A549 (cell line): ENCODE data around the gene SSR2. TPM values are rescaled to one million over a fixed set of nuclear protein-coding genes. Genes with fewer than 3 reads are reported as not detected.

ENCODE experiments used
- ATAC-seq, 2 experiments: fragments of 200-7000 bp in 1 of 2; fragments of >200 bp in 1 of 2; cut with Nextera tagmentation in 1 of 2; cut with Tn5 transposase in 1 of 2; 3 replicates each; pipeline versions ENCODE4 v1.8.0 to v1.9.1; 2018 to 2020; ENCODE audit warnings: mild to moderate bottlenecking in 1 of 2, moderate library complexity in 1 of 2
- CTCF ChIA-PET: fragments of 300-600 bp; sonication (Branson Sonifier 250); formaldehyde crosslinking; extraction: SDS; loops from one replicate; lab custom pipeline; 2021; ENCODE audit warnings: antibody characterized with exemption, inconsistent platforms; lab: Yijun Ruan, JAX
- POLR2A ChIA-PET: fragments of 350-600 bp; formaldehyde crosslinking; extraction: SDS; loops from one replicate; lab custom pipeline; 2021; ENCODE audit warnings: antibody characterized with exemption, inconsistent platforms; lab: Yijun Ruan, JAX
- DNase-seq, 2 experiments: peaks; one replicate each; pipeline versions ENCODE4 v3.0.0 to v3.0.0-alpha.2; 2011 to 2016; ENCODE audit warnings: low read depth in 1 of 2, low spot score in 1 of 2
- FAIRE-seq: peaks from 2 replicates; lab custom pipeline; 2011; peaks lifted over from hg19 to GRCh38; lab: Jason Lieb, UNC
- H3K27ac ChIP-seq, 2 experiments: fragments of >200 bp; sonication (Bioruptor Twin); formaldehyde crosslinking; 3 replicates each; pipeline ENCODE4 v1.5.1; 2016 to 2017
- H3K4me1 ChIP-seq: fragments of >200 bp; sonication (Bioruptor Twin); formaldehyde crosslinking; 3 replicates; pipeline ENCODE4 v1.6.1; 2016
- H3K4me2 ChIP-seq: fragments of >200 bp; sonication (Bioruptor Twin); formaldehyde crosslinking; 3 replicates; pipeline ENCODE4 v1.6.1; 2016
- H3K4me3 ChIP-seq: fragments of >200 bp; sonication (Bioruptor Twin); formaldehyde crosslinking; 3 replicates; pipeline ENCODE4 v1.5.1; 2016
- H3K9me3 ChIP-seq: fragments of >200 bp; sonication (Bioruptor Twin); formaldehyde crosslinking; 3 replicates; pipeline ENCODE4 v1.6.1; 2016
- EHF ChIP-seq: fragments of 250-450 bp; sonication (Bioruptor Pico); IDR thresholded peaks from 2 replicates; pipeline ENCODE4 v1.5.0; 2020; ENCODE audit warnings: mild to moderate bottlenecking
- EHMT2 ChIP-seq: fragments of 200-600 bp; sonication (generic); IDR thresholded peaks from 2 replicates; pipeline ENCODE4 v1.6.1; 2016; ENCODE audit warnings: antibody characterized with exemption, low read depth, mild to moderate bottlenecking, moderate library complexity
- EP300 ChIP-seq, 2 experiments: fragments of >200 bp; sonication (Bioruptor Twin); formaldehyde crosslinking; IDR thresholded peaks; 2 replicates in 1 of 2; 3 replicates in 1 of 2; pipeline ENCODE4 v1.6.1; 2016 to 2017
- GATA3 ChIP-seq: IDR thresholded peaks from 2 replicates; pipeline ENCODE4 v1.6.1; 2012; ENCODE audit warnings: borderline replicate concordance
- HES2 ChIP-seq: fragments of >200 bp; sonication (Bioruptor Twin); formaldehyde crosslinking; IDR thresholded peaks from 2 replicates; pipeline ENCODE4 v1.6.1; 2016
- HEYL ChIP-seq: fragments of 250-450 bp; sonication (Bioruptor Pico); IDR thresholded peaks from 2 replicates; pipeline ENCODE4 v1.8.0; 2021; ENCODE audit warnings: mild to moderate bottlenecking, moderate library complexity
- HOXA7 ChIP-seq: fragments of 250-450 bp; sonication (Bioruptor Pico); IDR thresholded peaks from 2 replicates; pipeline ENCODE4 v1.5.0; 2020; ENCODE audit warnings: mild to moderate bottlenecking, moderate library complexity
- HOXB5 ChIP-seq: fragments of 250-450 bp; sonication (Bioruptor Pico); IDR thresholded peaks from 2 replicates; pipeline ENCODE4 v1.5.0; 2020; ENCODE audit warnings: mild to moderate bottlenecking, moderate library complexity
- JUNB ChIP-seq: fragments of >200 bp; sonication (Bioruptor Twin); formaldehyde crosslinking; IDR thresholded peaks from 2 replicates; pipeline ENCODE4 v1.6.1; 2016
- KDM1A ChIP-seq: fragments of 200-600 bp; sonication (generic); IDR thresholded peaks from 2 replicates; pipeline ENCODE4 v1.6.1; 2016; ENCODE audit warnings: low read depth, mild to moderate bottlenecking
- MAFK ChIP-seq: fragments of 450-650 bp; IDR thresholded peaks from 2 replicates; pipeline ENCODE4 v1.6.1; 2014; ENCODE audit not compliant: partially characterized antibody
- MYC ChIP-seq: IDR thresholded peaks from 2 replicates; pipeline ENCODE4 v1.6.1; 2012; ENCODE audit warnings: mild to moderate bottlenecking, inconsistent platforms, low read length, improper control_type of control experiment, borderline replicate concordance
- PHF8 ChIP-seq: fragments of 200-600 bp; sonication (generic); IDR thresholded peaks from 2 replicates; pipeline ENCODE4 v1.6.1; 2016; ENCODE audit warnings: low read depth, mild to moderate bottlenecking, antibody characterized with exemption, moderate library complexity, borderline replicate concordance
- POLR2A ChIP-seq: IDR thresholded peaks from 2 replicates; pipeline ENCODE4 v1.6.1; 2012; ENCODE audit warnings: mild to moderate bottlenecking, low read length
- POLR2AphosphoS2 ChIP-seq: conservative IDR thresholded peaks from 2 replicates; pipeline ENCODE4 v1.6.1; 2012; ENCODE audit warnings: low read length, improper control_type of control experiment, inconsistent platforms
- RAD21 ChIP-seq, 2 experiments: fragments of >200 bp in 1 of 2; sonication (Bioruptor Twin) in 1 of 2; formaldehyde crosslinking in 1 of 2; IDR thresholded peaks in 1 of 2; conservative IDR thresholded peaks in 1 of 2; 2 replicates in 1 of 2; 3 replicates in 1 of 2; pipeline ENCODE4 v1.6.1; 2012 to 2018; ENCODE audit warnings: inconsistent platforms in 1 of 2
- RARB ChIP-seq: fragments of 250-450 bp; sonication (Bioruptor Pico); IDR thresholded peaks from 2 replicates; pipeline ENCODE4 v1.8.0; 2021; ENCODE audit warnings: mild to moderate bottlenecking, moderate library complexity
- RCOR1 ChIP-seq: fragments of 150-350 bp; IDR thresholded peaks from 2 replicates; pipeline ENCODE4 v1.6.1; 2014; ENCODE audit warnings: antibody characterized with exemption, low read length, low read depth
- RFX5 ChIP-seq: fragments of 450-650 bp; IDR thresholded peaks from 2 replicates; pipeline ENCODE4 v1.7.1; 2014; ENCODE audit warnings: antibody characterized with exemption, mild to moderate bottlenecking, moderate library complexity
- SMC3 ChIP-seq: fragments of >200 bp; sonication (Bioruptor Twin); formaldehyde crosslinking; IDR thresholded peaks from 3 replicates; pipeline ENCODE4 v1.6.1; 2018; ENCODE audit warnings: inconsistent platforms
- SREBF2 ChIP-seq: fragments of 450-650 bp; IDR thresholded peaks from 2 replicates; pipeline ENCODE4 v1.6.1; 2014; ENCODE audit warnings: mild to moderate bottlenecking, moderate library complexity
- TFCP2L1 ChIP-seq: fragments of 250-450 bp; sonication (Bioruptor Pico); IDR thresholded peaks from 2 replicates; pipeline ENCODE4 v1.5.0; 2021; ENCODE audit warnings: mild to moderate bottlenecking
- ZFP36 ChIP-seq: fragments of 450-650 bp; IDR thresholded peaks from 2 replicates; pipeline ENCODE4 v1.6.1; 2014; ENCODE audit warnings: borderline replicate concordance; ENCODE audit not compliant: partially characterized antibody
- ZNF302 ChIP-seq: fragments of 250-450 bp; sonication (Bioruptor Pico); IDR thresholded peaks from 2 replicates; pipeline ENCODE4 v1.9.0; 2021; ENCODE audit warnings: inconsistent platforms, mild to moderate bottlenecking, moderate library complexity
- ZSCAN20 ChIP-seq: fragments of 250-450 bp; sonication (Bioruptor Pico); IDR thresholded peaks from 2 replicates; pipeline ENCODE4 v1.8.0; 2022; ENCODE audit warnings: mild to moderate bottlenecking, moderate library complexity
- WGBS: methylation state at CpG from one replicate; pipeline ENCODE4 v1.1.6; 2017; ENCODE audit errors: missing lambda C conversion rate; 5-methylcytosine and 5-hydroxymethylcytosine counted together
- polyA plus RNA-seq, 4 experiments: library from polyadenylated mRNA; depleted of rRNA in 3 of 4; stranded (reverse); fragments of >200 nt; fragmentation: RNase III in 1 of 4; extraction: RNeasy Plus Mini Kit Qiagen cat#74134 plus additional on column Dnase treatment in 1 of 4; gene quantifications; 2 replicates in 3 of 4; 3 replicates in 1 of 4; pipeline ENCODE4 v1.2.3, GENCODE V29; 2011 to 2017
- TF ChIP-seq, protein P1 (sequence below): fragments of >200 bp; sonication (Bioruptor Twin); formaldehyde crosslinking; IDR thresholded peaks from 3 replicates; pipeline ENCODE4 v1.6.1; 2016
- TF ChIP-seq, protein P2 (sequence below): fragments of 450-650 bp; IDR thresholded peaks from 2 replicates; pipeline ENCODE4 v1.6.1; 2014; ENCODE audit warnings: antibody characterized with exemption
- TF ChIP-seq, protein P3 (sequence below): fragments of 150-350 bp; IDR thresholded peaks from 2 replicates; pipeline ENCODE4 v1.6.1; 2014; ENCODE audit warnings: low read depth, mild to moderate bottlenecking, low read length
- TF ChIP-seq, protein P4 (sequence below): IDR thresholded peaks from 2 replicates; pipeline ENCODE4 v1.6.1; 2012

Gene SSR2
- polyA plus RNA-seq, 2 of the 4 experiments (the other 2 are of a cell fraction) = 261 to 382 TPM

DNA sequence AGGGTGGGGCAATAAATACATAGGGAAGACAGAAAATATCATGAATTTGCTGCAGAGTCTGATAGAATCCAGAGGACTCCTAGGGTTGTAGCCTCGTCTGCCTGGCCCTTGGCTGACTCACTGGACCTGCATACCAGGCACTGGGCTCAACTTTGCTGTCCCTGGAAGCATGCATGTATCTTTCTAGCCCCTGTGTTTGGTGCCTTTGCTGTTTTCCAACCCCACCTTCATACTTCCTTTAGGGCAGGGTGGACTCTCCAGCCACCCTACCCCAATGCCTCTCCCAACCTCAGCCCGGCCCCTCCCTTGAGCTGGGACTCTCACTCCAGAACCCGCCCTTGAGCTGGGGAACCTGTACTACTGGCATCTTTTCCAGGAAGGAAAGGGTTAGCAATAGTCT, 41.4 kb upstream of the SSR2 start (continued):
- TF ChIP-seq JUNB (no peak), HES2 (no peak), KDM1A (no peak), RFX5 (no peak), PHF8 (no peak)

GRCh38 chr1:156060937-156061636, 40.3 kb upstream of the SSR2 start, which contains the start of gene RAB25:
TSS of gene RAB25 (plus strand) at chr1:156061160. CDS start at chr1:156061401, 241 bp downstream.
- H3K4me1 ChIP-seq = no peaks in the 10 kb centered on the region
- DNase-seq = no peak
- FAIRE-seq = no peak
- ATAC-seq = no peak
- H3K4me2 ChIP-seq = no peak within 1 kb of the TSS
- H3K4me3 ChIP-seq = no peak within 1 kb of the TSS
- ChIA-PET CTCF (interaction anchor here (0.8 to 2.5 kb wide), 6 partner anchors 15 to 164 kb away, joined by 3 to 7 read pairs (median 3); no protein-coding TSS in a partner anchor), POLR2A (no interaction called here)
- WGBS = 84% methylated on average over 11 of the region's 11 CpGs
- TF ChIP-seq SREBF2 = no peak
- no peak for TF ChIP-seq ZNF302 (CRISPR knock-in tag)
- TF ChIP-seq SMC3 = no peak
- TF ChIP-seq EP300 (IDR thresholded peaks at IDR 0.05) = no peak
- no peak for TF ChIP-seq MAFK
- no peak for TF ChIP-seq ZFP36
- TF ChIP-seq HOXB5 = no peak
- no peak for TF ChIP-seq TFCP2L1 (CRISPR knock-in tag)
- no peak for TF ChIP-seq POLR2A
- TF ChIP-seq RAD21 (conservative IDR thresholded peaks at IDR 0.05 in 1 of 2, IDR thresholded peaks at IDR 0.05 in 1 of 2) = no peak
- TF ChIP-seq, protein P1, sequence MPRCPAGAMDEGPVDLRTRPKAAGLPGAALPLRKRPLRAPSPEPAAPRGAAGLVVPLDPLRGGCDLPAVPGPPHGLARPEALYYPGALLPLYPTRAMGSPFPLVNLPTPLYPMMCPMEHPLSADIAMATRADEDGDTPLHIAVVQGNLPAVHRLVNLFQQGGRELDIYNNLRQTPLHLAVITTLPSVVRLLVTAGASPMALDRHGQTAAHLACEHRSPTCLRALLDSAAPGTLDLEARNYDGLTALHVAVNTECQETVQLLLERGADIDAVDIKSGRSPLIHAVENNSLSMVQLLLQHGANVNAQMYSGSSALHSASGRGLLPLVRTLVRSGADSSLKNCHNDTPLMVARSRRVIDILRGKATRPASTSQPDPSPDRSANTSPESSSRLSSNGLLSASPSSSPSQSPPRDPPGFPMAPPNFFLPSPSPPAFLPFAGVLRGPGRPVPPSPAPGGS = no peak
- no peak for TF ChIP-seq HOXA7 (CRISPR knock-in tag)
- TF ChIP-seq MYC = no peak
- no peak within 1 kb of the TSS for H3K27ac ChIP-seq
- H3K9me3 ChIP-seq = no peaks in the 10 kb centered on the region

DNA sequence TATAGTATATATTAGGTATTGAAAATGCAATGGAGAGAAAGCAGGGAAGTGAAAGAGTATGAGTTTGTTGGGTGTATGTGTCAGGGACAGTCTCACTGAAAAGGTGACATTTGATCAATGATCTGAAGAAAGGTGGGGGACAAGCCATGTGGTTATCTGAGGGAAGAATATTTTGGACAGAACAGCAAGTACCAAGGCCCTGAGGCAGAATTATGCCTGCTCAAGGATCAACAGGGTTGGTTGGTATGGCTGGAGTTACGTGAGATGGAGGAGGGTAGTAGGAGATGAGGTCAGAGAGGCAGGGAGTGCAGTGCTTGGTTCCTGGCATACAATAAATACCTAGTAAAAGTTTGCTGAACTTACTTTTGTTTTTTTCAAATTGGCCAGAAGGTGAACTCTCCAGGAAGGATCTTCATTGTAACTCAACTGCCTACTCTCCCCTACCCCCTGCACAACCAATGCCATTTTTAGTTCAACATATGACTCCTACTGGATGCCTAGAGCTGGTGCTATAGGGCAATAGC, 35.6 kb upstream of the SSR2 start:
- WGBS = 94% methylated on average over 1 of the region's 1 CpG
- no peak overlapping the region for H3K4me3 ChIP-seq
- POLR2A ChIA-PET = no interaction called here
- no peak overlapping the region for H3K27ac ChIP-seq
- CTCF ChIA-PET = interaction anchor here (1.7 to 4.8 kb wide), 2 partner anchors 11 to 118 kb away, joined by 3 to 33 read pairs; no protein-coding TSS in a partner anchor
- no peak overlapping the region; the same call in 2 of the 3 replicates for H3K4me2 ChIP-seq
- ATAC-seq = no peak
- H3K9me3 ChIP-seq = no peaks in the 10 kb centered on the region
- peaks cover 10% of the 10 kb centered on the region; the same call in 2 of the 3 replicates for H3K4me1 ChIP-seq
- no peak for DNase-seq
- FAIRE-seq = no peak
- TF ChIP-seq GATA3 = no peak
- no peak for TF ChIP-seq SMC3
- no peak for TF ChIP-seq ZSCAN20 (CRISPR knock-in tag)
- no peak for TF ChIP-seq RFX5
- TF ChIP-seq, protein P2, sequence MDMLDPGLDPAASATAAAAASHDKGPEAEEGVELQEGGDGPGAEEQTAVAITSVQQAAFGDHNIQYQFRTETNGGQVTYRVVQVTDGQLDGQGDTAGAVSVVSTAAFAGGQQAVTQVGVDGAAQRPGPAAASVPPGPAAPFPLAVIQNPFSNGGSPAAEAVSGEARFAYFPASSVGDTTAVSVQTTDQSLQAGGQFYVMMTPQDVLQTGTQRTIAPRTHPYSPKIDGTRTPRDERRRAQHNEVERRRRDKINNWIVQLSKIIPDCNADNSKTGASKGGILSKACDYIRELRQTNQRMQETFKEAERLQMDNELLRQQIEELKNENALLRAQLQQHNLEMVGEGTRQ = no peak
- no peak for TF ChIP-seq PHF8
- no peak for TF ChIP-seq JUNB
- TF ChIP-seq POLR2A = no peak
- no peak for TF ChIP-seq POLR2AphosphoS2
- TF ChIP-seq RARB (CRISPR knock-in tag) = no peak
- TF ChIP-seq, protein P3, sequence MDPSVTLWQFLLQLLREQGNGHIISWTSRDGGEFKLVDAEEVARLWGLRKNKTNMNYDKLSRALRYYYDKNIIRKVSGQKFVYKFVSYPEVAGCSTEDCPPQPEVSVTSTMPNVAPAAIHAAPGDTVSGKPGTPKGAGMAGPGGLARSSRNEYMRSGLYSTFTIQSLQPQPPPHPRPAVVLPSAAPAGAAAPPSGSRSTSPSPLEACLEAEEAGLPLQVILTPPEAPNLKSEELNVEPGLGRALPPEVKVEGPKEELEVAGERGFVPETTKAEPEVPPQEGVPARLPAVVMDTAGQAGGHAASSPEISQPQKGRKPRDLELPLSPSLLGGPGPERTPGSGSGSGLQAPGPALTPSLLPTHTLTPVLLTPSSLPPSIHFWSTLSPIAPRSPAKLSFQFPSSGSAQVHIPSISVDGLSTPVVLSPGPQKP = no peak
- no peak for TF ChIP-seq EHF (CRISPR knock-in tag)
- no peak for TF ChIP-seq HEYL
- TF ChIP-seq, protein P4, sequence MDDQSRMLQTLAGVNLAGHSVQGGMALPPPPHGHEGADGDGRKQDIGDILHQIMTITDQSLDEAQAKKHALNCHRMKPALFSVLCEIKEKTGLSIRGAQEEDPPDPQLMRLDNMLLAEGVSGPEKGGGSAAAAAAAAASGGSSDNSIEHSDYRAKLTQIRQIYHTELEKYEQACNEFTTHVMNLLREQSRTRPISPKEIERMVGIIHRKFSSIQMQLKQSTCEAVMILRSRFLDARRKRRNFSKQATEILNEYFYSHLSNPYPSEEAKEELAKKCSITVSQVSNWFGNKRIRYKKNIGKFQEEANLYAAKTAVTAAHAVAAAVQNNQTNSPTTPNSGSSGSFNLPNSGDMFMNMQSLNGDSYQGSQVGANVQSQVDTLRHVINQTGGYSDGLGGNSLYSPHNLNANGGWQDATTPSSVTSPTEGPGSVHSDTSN = no peak
- TF ChIP-seq EHMT2 = no peak
- no peak for TF ChIP-seq RCOR1
